Thyroid gland (tissue), 4 donors: ENCODE results near the gene NUDCD2.
A peak's percentile ranks its signal among the peaks of the same experiment; 100 is the strongest.

ENCODE experiments used
- CTCF ChIP-seq, 6 experiments: fragments of 200-600 bp in 3 of 6; fragments of 450-650 bp in 3 of 6; sonication (generic) in 3 of 6; IDR thresholded peaks; one replicate each; pipeline ENCODE4 v1.5.1; 2016 to 2019; ENCODE audit warnings: antibody characterized with exemption in 6 of 6, mild to moderate bottlenecking in 2 of 6, inconsistent platforms in 1 of 6, moderate library complexity in 1 of 6
- POLR2A ChIP-seq, 2 donors: fragments of 450-650 bp; IDR thresholded peaks; one replicate each; pipeline ENCODE4 v1.6.1; 2017; ENCODE audit warnings: antibody characterized with exemption in 2 of 2, mild to moderate bottlenecking in 2 of 2, moderate library complexity in 1 of 2

- TF ChIP-seq CTCF (IDR thresholded peaks at IDR 0.05) (no peak), POLR2A (IDR thresholded peaks at IDR 0.05) (peak in 1 of 2 donors; percentile 53)
Measured at GRCh38 chr5:163509291-163509951, 49.5 kb upstream of the NUDCD2 start.
